ENCODE results near the gene AKR1C1.
"Not testable (repeated sequence)": the region's sequence is repeated elsewhere in the genome, so short reads cannot be mapped to it uniquely, and the experiment has no call there.

The AKR1C1 gene

DNA sequence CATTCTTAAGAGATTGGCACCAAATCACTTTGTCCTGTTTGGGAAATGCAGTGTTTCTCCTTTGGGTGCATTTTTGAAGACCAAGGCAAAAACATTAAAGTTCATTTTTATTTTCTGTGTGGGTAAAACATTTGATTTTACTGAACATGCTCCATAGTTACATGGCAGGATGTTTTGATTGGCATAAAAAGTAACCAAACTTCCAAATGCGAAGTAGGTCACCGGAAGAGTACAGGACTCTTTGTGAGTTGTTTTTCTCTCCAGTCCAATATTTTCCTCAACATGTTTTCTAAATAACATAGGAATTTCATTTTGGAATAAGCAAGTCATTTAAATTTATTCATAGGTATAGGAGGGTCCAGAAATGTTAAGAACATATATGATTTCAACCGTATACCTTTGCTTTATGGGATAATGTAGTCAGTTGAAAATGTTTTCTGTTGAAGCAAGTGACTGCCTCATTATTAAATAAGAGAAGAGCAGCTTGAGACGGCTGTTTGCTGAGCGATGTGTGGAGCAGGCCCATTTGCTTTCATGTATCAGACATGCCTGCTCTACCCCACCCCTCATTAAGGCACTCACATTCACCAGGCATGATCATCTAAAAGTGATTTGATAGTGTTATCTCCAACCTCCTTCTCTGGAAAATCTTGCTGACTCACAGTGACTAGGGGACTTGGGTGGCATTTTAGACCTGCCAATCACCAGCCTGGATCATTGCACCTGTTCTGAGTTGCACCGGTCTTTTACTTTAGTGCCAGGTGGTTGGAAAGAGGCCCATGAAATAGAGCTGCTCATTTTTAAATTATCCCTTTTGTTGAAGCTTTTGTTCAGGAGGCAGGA, 56.8 kb downstream of the AKR1C1 start:
- peak; percentile 12 for DNase-seq

DNA sequence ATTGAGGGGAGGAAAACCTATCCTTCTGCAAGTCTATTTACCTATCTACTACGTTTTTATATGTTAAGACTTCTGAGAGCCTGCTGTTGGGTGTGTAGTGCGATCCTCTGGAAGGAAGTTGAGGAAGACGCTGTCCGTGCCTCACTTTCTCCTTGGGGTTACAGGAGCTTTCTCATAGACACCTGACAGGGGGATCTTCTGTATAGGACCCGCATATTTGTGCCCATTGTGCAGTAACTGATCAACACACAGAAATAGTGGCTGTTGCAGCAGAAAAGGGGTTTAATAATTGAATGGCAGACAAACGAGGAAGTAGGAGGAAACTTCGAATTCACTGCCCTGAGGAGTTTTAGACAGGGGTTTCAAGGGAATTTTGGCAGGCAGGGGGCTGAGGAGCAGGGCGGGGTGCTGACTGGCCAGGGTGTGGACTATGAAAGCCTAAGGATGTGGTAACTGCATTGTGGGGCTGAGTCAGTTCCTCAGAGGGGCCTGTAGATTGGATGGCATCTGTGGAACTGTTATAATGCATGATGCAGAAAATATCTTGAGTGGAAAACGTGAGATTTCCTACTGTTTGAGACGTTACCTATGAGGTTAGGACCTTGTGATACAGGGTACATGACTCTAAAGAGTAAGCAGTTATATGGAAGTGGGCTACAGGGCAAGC, 58.5 kb downstream of the AKR1C1 start:
- DNase-seq: not testable (repeated sequence)

DNA sequence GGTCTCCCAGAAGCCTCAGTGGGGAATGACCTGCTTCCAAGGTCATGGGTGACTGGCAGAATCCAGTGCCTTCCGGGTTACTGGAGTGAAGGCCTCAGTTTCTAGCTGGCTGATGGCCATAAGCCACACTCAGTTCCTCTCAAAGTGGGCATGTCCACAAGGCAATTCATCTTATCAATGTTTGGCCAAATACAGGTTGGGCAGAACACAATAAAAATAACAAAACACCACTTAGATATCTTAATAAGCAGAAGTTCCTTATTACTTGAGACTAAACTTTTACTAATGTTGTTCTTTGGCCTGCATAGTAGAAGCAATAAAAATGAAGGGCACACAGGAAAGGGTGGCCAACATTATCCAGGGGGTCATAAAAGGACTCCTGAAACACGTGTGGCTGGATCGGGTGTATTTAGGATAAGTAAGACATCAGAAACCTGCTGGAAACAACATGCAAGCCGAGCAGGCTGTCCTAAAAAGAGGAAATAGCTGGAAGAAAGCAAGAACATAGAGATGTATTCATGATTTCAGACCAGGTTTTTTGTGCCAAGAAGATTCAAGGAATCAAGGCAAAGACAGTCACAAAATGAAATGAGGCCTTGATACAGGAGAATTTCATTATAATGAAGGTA, 60.1 kb downstream of the AKR1C1 start:
- no peak for DNase-seq

DNA sequence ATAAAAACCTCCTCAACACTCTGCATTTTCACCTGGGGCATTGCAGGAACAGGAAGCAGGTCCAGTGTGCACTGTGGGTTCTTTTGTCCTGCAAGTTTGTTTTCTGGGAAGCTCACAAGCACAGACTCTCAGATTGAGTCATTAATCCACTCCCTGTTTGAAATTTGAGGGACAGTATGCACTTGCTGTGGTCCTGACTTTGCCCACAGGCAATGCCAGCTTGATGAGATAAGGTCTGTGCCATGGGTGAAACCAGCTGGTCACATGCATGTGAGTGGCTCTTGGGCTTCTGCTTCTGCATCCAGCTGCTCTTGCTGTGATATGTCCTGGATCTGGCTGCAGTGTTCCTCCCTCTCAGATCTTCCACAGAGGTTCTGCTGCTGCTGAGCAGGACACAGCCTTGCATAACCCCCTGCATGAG, 62.3 kb downstream of the AKR1C1 start:
- DNase-seq: not testable (repeated sequence)

DNA sequence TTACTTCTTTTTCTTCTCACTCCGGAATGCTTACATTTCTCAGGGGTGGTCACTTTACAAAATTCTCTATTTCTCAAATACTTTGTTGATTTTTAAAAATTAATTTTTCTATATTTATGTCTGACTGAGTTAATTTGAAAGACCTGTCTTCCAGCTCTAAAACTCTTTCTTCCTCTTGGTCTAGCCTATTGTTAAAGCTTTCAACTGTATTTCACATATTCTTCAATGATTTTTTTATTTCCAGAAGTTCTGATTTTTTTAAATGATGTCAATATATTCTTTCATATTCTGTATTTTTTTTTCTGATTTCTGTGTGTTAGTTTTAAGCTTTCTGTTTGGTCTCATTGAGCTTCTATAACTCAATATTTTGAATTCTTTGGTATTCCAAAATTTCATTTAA, 67.8 kb downstream of the AKR1C1 start:
- no peak for DNase-seq

DNA sequence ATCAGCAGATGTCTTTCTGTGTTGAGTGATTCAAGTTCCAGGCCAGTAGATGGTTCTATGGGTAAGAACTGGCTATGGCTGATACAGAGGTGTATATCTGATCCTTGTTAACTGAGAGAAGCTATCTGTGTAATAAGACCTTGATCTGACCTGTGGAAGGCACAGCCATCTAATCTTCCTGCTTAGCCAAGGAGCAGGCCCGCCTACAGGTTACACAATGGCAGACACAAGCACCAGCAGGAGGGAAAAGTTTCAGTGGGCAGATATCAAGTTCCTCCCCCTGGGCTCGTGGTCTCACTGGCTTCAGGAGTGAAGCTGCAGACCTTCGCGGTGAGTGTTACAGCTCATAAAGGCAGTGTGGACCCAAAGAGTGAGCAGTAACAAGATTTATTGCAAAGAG, 68.4 kb downstream of the AKR1C1 start:
- DNase-seq: not testable (repeated sequence)

DNA sequence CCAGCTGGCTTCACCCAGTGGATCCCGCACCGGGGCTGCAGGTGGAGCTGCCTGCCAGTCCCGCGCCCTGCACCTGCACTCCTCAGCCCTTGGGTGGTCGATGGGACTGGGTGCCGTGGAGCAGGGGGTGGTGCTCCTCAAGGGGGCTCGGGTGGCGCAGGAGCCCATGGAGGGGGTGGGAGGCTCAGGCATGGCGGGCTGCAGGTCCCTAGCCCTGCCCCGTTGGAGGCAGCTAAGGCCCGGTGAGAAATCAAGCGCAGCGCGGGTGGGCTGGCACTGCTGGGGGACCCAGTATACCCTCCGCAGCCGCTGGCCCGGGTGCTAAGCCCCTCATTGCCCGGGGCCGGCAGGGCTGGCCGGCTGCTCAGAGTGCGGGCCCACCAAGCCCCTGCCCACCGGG, 69.2 kb downstream of the AKR1C1 start:
- not testable (repeated sequence) for DNase-seq

Measured in NCI-H82 (cell line).